ENCODE data around the gene FBXO27. TPM values are rescaled to one million over a fixed set of nuclear protein-coding genes. Genes with fewer than 3 reads are reported as not detected.
"Not testable (repeated sequence)": the region's sequence is repeated elsewhere in the genome, so short reads cannot be mapped to it uniquely, and the experiment has no call there.

The FBXO27 gene
- total RNA-seq (1 to 10 TPM; 6.4 to 8.7 TPM), polyA plus RNA-seq (ENCODE audit: insufficient read length in 2 of 2) (10 to 100 TPM; 32.7 to 39.1 TPM)
- long read RNA-seq, donor 1: 0 reads
- long read RNA-seq, donor 2, partial matches to known transcripts: 0 of 3 reads
- long read RNA-seq, donor 2, other reads (novel, unspliced or antisense): 0 of 3 reads
- long read RNA-seq, donor 3, partial matches to known transcripts: 0 of 1 reads
- long read RNA-seq, donor 3, other reads (novel, unspliced or antisense): 0 of 1 reads
- long read RNA-seq, donor 4, partial matches to known transcripts: 0 of 1 reads
- long read RNA-seq, donor 4, other reads (novel, unspliced or antisense): 0 of 1 reads

- Histone ChIP-seq H3K27me3 (ENCODE audit: control insufficient read depth, insufficient read depth, low read length) (no peaks in the 10 kb centered on the region), H3K27ac (ENCODE audit: low read depth, low read length) (peak within 1 kb of the TSS; percentile 7)
- peak in 5 of 6 donors; percentile 12 to 80 (median 33) for DNase-seq (ENCODE audit: low read depth in 4 of 6, low spot score in 6 of 6)
These were observed at the start of gene FBXO27 for GRCh38 chr19:39032063-39032918. FBXO27 (minus strand) TSS chr19:39032549; CDS start chr19:39032227, 322 bp downstream.

DNA sequence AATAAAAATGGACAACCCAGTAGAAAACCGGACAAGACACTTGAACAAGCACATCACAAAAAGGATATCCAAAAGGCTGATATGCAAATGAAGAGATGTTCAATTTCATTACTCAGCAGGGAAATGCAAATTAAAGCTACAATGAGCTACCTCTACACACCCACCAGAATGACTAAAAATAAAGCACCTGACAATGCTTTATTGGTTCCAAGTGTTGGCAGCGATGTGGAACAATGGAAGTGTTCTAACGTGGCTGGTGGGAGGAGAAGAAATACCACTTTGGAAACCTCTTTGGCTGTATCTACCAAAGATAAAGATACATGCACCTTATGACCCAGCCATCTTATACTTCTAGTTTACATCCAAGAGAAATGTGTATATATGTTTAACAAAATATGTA lies 48.1 kb upstream of the FBXO27 start:
- no peak for DNase-seq (ENCODE audit: low read depth in 4 of 6, low spot score in 6 of 6)
- no CpG with 5 or more reads among the region's 3 CpGs for WGBS (ENCODE audit: insufficient coverage)
- Histone ChIP-seq H3K9me3 (ENCODE audit: control insufficient read depth, insufficient read depth, low read length) (no peaks in the 10 kb centered on the region), H3K27me3 (ENCODE audit: control insufficient read depth, insufficient read depth, low read length) (peaks cover 33% of the 10 kb centered on the region), H3K36me3 (ENCODE audit: control insufficient read depth, insufficient read depth, low read length) (no peaks in the 10 kb centered on the region), H3K4me3 (ENCODE audit: low read depth, low read length) (no peak overlapping the region), H3K27ac (ENCODE audit: low read depth, low read length) (no peak overlapping the region), H3K4me1 (ENCODE audit: control insufficient read depth, insufficient read depth, low read length) (peaks cover 9% of the 10 kb centered on the region)

More at GRCh38 chr19:39032063-39032918, at the start of gene FBXO27:
- Histone ChIP-seq H3K36me3 (ENCODE audit: control insufficient read depth, insufficient read depth, low read length) (peaks cover 24% of the 10 kb centered on the region), H3K9me3 (ENCODE audit: control insufficient read depth, insufficient read depth, low read length) (no peaks in the 10 kb centered on the region), H3K4me3 (ENCODE audit: low read depth, low read length) (peak within 1 kb of the TSS; percentile 46), H3K4me1 (ENCODE audit: control insufficient read depth, insufficient read depth, low read length) (peaks cover 17% of the 10 kb centered on the region)
- WGBS (ENCODE audit: insufficient coverage): 3% methylated on average over 59 of the region's 66 CpGs

DNA sequence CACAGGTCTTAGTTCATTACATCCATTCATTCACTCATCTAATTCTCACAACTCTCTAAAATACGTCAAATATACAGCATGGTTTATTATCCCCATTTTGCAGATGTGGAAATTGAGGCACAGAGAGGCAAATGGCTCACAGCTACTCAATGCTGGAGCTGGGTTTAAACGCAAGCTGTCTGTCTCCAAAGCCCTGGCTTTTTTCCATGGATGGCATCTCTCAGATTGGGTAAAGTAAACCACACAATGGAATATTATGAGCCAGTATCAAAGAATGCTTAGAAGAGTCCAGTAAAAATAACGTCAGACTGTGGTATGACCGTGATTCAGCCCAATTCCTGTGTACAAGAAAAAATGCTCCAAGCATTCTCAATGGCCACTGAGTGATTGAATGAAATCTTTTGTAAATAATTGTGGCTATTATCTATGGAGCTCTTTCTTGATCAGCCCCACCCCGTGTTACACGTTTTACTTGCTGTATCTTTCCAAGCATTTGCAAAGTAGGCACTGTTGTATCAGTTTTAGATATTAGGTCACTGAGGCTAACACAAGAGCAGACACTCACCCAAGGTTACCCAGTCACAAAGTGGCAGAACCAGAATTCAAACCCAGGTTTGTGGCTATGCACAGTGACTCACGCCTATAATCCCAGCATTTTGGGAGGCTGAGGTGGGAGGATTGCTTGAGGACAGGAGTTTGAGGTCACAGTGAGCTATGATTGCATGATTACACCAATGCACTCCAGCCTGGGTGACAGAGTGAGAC lies 46.3 kb upstream of the FBXO27 start:
- H3K9me3 ChIP-seq (ENCODE audit: control insufficient read depth, insufficient read depth, low read length): no peaks in the 10 kb centered on the region
- H3K36me3 ChIP-seq (ENCODE audit: control insufficient read depth, insufficient read depth, low read length): no peaks in the 10 kb centered on the region
- 76% methylated on average over 5 of the region's 7 CpGs for WGBS (ENCODE audit: insufficient coverage)
- H3K27me3 ChIP-seq (ENCODE audit: control insufficient read depth, insufficient read depth, low read length): peaks cover 15% of the 10 kb centered on the region
- DNase-seq (ENCODE audit: low read depth in 4 of 6, low spot score in 6 of 6): no peak
- no peak overlapping the region for H3K27ac ChIP-seq (ENCODE audit: low read depth, low read length)
- H3K4me1 ChIP-seq (ENCODE audit: control insufficient read depth, insufficient read depth, low read length): peaks cover under 1% of the 10 kb centered on the region
- H3K4me3 ChIP-seq (ENCODE audit: low read depth, low read length): no peak overlapping the region

GRCh38 chr19:39077323-39077722 lies 45.0 kb upstream of the FBXO27 start:
- H3K27me3 ChIP-seq (ENCODE audit: control insufficient read depth, insufficient read depth, low read length): peaks cover 2% of the 10 kb centered on the region
- H3K4me3 ChIP-seq (ENCODE audit: low read depth, low read length): no peak overlapping the region
- no peak for DNase-seq (ENCODE audit: low read depth in 4 of 6, low spot score in 6 of 6)
- WGBS (ENCODE audit: insufficient coverage): 91% methylated on average over 11 of the region's 11 CpGs
- H3K9me3 ChIP-seq (ENCODE audit: control insufficient read depth, insufficient read depth, low read length): no peaks in the 10 kb centered on the region
- H3K27ac ChIP-seq (ENCODE audit: low read depth, low read length): no peak overlapping the region
- no peaks in the 10 kb centered on the region for H3K36me3 ChIP-seq (ENCODE audit: control insufficient read depth, insufficient read depth, low read length)
- no peaks in the 10 kb centered on the region for H3K4me1 ChIP-seq (ENCODE audit: control insufficient read depth, insufficient read depth, low read length)

- Histone ChIP-seq H3K36me3 (ENCODE audit: control insufficient read depth, insufficient read depth, low read length) (no peaks in the 10 kb centered on the region), H3K4me1 (ENCODE audit: control insufficient read depth, insufficient read depth, low read length) (no peaks in the 10 kb centered on the region), H3K27ac (ENCODE audit: low read depth, low read length) (no peak overlapping the region), H3K27me3 (ENCODE audit: control insufficient read depth, insufficient read depth, low read length) (no peaks in the 10 kb centered on the region), H3K9me3 (ENCODE audit: control insufficient read depth, insufficient read depth, low read length) (no peaks in the 10 kb centered on the region), H3K4me3 (ENCODE audit: low read depth, low read length) (no peak overlapping the region)
- no peak for DNase-seq (ENCODE audit: low read depth in 4 of 6, low spot score in 6 of 6)
- WGBS (ENCODE audit: insufficient coverage): 89% methylated on average over 3 of the region's 6 CpGs
These were observed 42.6 kb upstream of the FBXO27 start for GRCh38 chr19:39074942-39075341.

- Histone ChIP-seq H3K36me3 (ENCODE audit: control insufficient read depth, insufficient read depth, low read length) (no peaks in the 10 kb centered on the region), H3K4me3 (ENCODE audit: low read depth, low read length) (no peak overlapping the region), H3K9me3 (ENCODE audit: control insufficient read depth, insufficient read depth, low read length) (no peaks in the 10 kb centered on the region), H3K27me3 (ENCODE audit: control insufficient read depth, insufficient read depth, low read length) (no peaks in the 10 kb centered on the region), H3K27ac (ENCODE audit: low read depth, low read length) (no peak overlapping the region), H3K4me1 (ENCODE audit: control insufficient read depth, insufficient read depth, low read length) (no peaks in the 10 kb centered on the region)
- no CpG with 5 or more reads among the region's 3 CpGs for WGBS (ENCODE audit: insufficient coverage)
- no peak for DNase-seq (ENCODE audit: low read depth in 4 of 6, low spot score in 6 of 6)
These were observed 41.9 kb upstream of the FBXO27 start for GRCh38 chr19:39074205-39074692.

GRCh38 chr19:39070888-39071287 lies 38.5 kb upstream of the FBXO27 start:
- DNase-seq (ENCODE audit: low read depth in 4 of 6, low spot score in 6 of 6): no peak
- 79% methylated on average over 5 of the region's 5 CpGs for WGBS (ENCODE audit: insufficient coverage)
- no peaks in the 10 kb centered on the region for H3K9me3 ChIP-seq (ENCODE audit: control insufficient read depth, insufficient read depth, low read length)
- no peak overlapping the region for H3K27ac ChIP-seq (ENCODE audit: low read depth, low read length)
- no peaks in the 10 kb centered on the region for H3K4me1 ChIP-seq (ENCODE audit: control insufficient read depth, insufficient read depth, low read length)
- no peaks in the 10 kb centered on the region for H3K27me3 ChIP-seq (ENCODE audit: control insufficient read depth, insufficient read depth, low read length)
- no peaks in the 10 kb centered on the region for H3K36me3 ChIP-seq (ENCODE audit: control insufficient read depth, insufficient read depth, low read length)
- no peak overlapping the region for H3K4me3 ChIP-seq (ENCODE audit: low read depth, low read length)

- not testable (repeated sequence) for H3K27ac ChIP-seq (ENCODE audit: low read depth, low read length); H3K36me3 ChIP-seq (ENCODE audit: control insufficient read depth, insufficient read depth, low read length); H3K4me3 ChIP-seq (ENCODE audit: low read depth, low read length); H3K27me3 ChIP-seq (ENCODE audit: control insufficient read depth, insufficient read depth, low read length); H3K4me1 ChIP-seq (ENCODE audit: control insufficient read depth, insufficient read depth, low read length); H3K9me3 ChIP-seq (ENCODE audit: control insufficient read depth, insufficient read depth, low read length); DNase-seq (ENCODE audit: low read depth in 4 of 6, low spot score in 6 of 6)
- WGBS (ENCODE audit: insufficient coverage): 50% methylated on average over 1 of the region's 6 CpGs
These were observed 35.9 kb upstream of the FBXO27 start for GRCh38 chr19:39068259-39068658.

DNA sequence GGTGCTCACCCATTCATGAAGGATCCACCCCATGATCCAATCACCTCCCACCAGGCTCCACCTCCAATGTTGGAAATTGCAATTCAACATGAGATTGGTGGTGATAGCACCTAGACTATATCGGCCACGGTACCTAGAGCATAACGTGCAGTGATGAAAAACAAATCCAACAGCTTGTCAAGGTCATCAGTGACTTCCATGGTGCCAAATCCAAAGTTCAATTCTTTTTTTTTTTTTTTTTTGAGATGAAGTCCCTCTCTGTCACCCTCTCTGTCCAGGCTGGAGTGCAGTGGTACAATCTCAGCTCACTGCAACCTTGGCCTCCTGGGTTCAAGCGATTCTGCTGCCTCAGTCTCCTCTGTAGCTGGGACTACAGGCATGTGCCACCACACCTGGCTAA lies 34.8 kb upstream of the FBXO27 start:
- Histone ChIP-seq H3K4me3 (ENCODE audit: low read depth, low read length) (no peak overlapping the region), H3K9me3 (ENCODE audit: control insufficient read depth, insufficient read depth, low read length) (no peaks in the 10 kb centered on the region), H3K4me1 (ENCODE audit: control insufficient read depth, insufficient read depth, low read length) (no peaks in the 10 kb centered on the region), H3K27me3 (ENCODE audit: control insufficient read depth, insufficient read depth, low read length) (no peaks in the 10 kb centered on the region), H3K36me3 (ENCODE audit: control insufficient read depth, insufficient read depth, low read length) (no peaks in the 10 kb centered on the region), H3K27ac (ENCODE audit: low read depth, low read length) (no peak overlapping the region)
- DNase-seq (ENCODE audit: low read depth in 4 of 6, low spot score in 6 of 6): no peak
- 97% methylated on average over 4 of the region's 4 CpGs for WGBS (ENCODE audit: insufficient coverage)
